ENCODE data around the gene DYNLRB1.
A peak's percentile ranks its signal among the peaks of the same experiment; 100 is the strongest.

DYNLRB1 gene

DNA sequence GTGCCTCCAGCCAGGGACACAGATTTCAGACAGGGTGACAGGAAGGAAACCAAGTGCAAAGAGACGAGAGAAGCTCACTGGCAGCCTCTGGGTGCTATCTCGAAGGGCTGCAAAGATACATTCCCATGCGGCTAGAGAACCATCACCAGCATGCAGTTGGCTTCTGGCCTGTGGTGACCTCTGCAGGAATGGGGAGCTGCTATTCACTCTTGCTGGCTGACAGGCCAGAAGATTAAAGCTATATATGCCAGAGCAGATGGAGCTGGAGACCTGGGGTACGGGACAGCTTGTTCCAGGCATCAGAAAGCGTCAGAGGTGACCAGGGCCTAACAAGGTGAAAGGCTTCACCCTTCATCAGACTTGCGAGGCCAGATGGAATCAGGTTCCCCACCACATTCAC lies 62.3 kb downstream of the DYNLRB1 start:
- no peak for DNase-seq (ENCODE audit: low read depth, low spot score)

DNA sequence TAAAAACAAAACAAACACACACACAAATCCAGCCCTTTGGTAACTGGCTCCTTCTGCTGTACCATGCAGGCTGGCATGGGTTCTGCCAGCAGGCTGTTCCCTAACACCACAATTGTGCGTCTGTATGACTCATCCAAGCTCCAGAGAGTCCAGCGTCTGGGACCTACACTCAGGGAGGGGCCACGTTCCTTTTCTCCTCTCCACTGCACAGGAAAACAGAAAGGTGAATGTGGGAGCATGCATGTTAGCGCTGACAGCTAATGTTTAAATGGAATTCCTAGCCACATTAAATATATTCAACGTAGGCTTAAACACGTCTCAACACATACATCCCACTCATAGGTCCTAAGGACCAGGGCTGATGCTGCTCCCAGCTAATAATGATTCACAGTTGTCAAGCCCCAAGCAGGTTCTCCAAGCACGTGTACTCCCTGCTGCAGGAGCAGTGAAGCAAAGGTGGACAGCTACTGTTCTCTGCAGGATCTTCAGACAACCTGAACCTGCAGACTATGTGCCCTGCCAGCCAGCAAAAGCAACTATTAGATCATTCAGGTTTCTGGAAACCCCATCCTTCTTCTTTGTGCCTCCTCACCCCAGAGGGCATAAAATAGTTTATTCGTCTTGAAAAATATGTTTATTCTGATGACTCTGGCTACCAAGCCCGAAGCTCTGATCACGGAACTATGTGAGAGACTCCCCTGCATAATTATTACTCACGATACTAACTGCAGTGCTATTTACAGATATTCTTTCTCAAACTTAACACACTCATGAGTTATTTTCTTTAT lies 63.2 kb downstream of the DYNLRB1 start:
- DNase-seq (ENCODE audit: low read depth, low spot score) = no peak

DNA sequence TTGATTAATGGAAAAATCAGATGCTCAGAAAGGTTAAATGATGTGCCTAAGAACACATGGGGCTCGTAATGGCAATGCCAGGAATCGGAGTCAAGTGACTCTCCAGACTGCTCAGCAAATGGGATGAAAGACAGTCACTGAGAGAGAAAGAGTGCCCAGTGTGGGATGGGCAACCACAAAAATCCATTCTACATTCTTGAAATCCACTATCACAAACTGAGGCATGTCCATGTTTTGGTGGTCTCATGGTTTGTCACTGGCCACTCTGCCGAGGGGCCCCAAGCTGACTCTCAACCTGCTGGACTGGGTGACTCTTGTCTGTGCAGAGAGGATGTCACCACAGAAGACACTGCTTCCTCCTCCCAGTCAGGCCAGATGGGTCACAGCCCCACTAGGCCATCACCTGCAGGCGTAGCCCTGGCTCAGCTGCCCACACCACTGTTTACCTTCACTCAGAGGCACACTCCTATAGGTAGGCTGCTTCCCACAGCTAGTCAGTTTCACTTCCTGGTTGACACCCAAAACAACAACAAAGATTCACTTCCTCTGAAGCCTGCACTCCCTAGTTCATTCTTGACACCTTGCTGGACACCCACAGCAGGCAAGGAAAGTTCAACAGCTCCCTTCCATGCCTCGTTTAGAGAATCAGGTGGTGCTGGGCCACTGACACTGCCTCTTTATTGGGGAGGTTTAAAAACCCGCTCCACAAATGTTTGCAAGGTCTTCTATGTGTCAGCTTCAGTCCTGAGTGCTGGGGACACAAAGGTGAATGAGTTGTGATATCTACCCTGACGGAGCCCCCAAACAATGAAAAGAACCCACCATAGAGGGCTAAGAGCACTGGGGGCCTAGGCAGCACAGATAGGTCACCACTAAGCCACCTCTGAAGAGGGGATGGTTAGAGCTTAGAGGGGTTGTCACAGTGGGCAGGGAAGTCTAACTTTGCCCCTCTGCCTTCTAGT lies 64.0 kb downstream of the DYNLRB1 start:
- DNase-seq (ENCODE audit: low read depth, low spot score) = no peak

DNA sequence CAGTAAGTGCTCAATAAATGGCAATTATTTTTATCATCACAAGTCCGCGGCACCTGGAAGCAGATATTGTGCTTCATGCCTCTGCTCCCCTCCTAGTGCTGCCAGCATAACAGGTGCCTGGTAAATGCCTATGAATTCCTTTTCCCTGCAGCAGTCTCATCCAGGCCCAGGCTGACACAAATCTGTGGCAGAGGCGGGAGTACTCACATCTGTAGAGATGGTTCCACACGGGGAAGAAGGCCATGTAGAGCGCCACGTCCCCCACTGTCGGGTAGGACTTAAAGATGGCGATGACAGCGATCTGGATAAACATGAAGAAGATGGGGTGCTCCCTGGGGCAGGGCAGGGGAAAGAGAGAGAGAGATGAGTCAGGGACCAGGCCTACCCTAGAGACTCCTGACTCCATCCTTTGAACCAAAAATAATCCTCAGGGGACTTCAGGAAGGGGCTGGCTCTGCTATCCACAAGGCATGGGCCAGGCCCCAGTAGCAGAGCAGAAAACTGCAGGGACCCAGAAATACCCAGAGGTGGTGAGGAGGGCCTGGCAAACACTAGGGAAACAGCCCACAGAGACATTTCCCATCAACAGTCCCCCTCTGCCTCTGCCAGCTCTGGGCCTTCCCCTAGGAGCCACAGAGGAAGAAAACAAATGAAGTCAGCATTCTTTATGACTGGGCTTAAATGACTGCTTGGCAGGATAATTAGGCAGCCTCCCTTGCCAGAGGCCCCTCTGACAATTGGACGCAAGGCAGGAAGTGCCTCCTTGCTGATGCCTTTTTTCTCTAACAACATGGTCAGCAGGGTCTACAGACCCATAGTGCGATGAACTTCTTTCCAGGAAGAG lies 65.3 kb downstream of the DYNLRB1 start:
- peak; percentile 71 for DNase-seq (ENCODE audit: low read depth, low spot score)

DNA sequence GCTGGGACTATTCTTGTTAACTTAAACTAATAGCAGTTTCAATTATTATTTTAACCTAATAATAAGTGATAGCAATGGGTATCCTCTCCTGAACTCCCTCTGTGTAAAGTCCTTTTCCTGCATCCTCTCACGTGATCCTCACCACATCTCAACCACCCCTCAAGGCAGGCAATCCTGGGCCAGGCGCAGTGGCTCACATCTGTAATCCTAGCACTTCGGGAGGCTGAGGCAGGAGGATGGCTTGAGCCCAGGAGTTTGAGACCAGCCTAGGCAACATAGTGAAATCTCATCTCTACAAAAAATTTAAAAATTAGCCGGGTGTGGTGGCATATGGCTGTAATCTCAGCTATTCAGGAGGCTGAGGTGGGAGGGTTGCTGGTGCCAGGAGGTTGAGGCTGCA lies 66.0 kb downstream of the DYNLRB1 start:
- no peak for DNase-seq (ENCODE audit: low read depth, low spot score)

DNA sequence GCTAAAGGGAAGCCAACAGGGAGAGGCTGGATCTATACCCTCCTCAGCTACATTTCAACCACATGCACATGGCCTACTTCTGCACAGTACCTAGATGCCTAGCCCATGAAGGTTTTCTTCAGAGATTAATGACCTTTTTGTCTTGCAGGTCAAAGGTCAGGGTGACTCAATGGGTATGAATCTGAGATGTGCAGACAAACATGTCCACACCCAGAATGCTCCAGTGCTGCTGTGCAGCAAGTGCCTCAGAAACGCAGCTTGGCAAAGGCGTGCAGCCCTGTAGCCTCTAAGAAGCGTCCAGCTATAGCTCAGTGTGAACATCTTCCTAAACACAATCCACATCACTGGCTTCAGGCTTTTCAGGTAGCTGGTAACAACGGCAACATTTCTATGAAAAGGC lies 66.7 kb downstream of the DYNLRB1 start:
- DNase-seq (ENCODE audit: low read depth, low spot score) = no peak

DNA sequence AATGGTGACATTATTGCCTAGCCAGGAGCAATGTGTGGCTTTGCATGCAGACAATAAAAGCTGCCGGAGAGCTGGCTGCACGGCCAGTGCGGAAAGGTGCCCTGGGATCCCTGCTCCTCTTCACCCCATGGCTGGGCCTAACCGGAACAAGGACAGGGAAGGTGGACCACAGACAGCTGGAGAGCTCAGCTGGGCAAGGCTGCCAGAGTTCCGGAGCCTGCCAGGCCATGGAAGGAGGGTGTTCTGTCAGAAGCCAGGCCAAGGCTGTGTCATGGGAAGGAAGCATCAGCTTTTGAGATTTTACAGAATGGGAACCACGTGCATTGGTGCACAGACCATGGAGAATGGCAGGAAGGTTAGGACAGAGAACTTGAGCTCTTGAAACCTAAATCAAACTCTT lies 67.3 kb downstream of the DYNLRB1 start:
- no peak for DNase-seq (ENCODE audit: low read depth, low spot score)

DNA sequence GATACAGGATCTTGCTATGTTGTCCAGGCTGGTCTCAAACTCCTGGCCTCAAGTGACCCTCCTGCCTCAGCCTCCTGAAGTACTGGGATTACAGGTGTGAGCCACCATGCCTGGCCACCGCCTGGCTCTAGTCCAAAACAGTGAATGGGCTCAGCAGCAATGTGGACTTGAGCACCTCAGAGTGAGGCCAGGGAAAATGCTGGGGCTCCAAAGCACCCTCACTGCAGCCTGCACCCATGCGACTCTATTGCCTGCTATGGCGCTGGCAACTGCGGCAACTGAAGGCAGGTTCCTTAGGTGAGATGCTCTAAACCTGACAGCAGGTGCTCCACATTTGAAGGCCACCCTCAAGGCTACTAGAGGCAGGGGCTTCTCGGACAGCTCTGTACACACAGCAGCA lies 68.8 kb downstream of the DYNLRB1 start:
- no peak for DNase-seq (ENCODE audit: low read depth, low spot score)

DNA sequence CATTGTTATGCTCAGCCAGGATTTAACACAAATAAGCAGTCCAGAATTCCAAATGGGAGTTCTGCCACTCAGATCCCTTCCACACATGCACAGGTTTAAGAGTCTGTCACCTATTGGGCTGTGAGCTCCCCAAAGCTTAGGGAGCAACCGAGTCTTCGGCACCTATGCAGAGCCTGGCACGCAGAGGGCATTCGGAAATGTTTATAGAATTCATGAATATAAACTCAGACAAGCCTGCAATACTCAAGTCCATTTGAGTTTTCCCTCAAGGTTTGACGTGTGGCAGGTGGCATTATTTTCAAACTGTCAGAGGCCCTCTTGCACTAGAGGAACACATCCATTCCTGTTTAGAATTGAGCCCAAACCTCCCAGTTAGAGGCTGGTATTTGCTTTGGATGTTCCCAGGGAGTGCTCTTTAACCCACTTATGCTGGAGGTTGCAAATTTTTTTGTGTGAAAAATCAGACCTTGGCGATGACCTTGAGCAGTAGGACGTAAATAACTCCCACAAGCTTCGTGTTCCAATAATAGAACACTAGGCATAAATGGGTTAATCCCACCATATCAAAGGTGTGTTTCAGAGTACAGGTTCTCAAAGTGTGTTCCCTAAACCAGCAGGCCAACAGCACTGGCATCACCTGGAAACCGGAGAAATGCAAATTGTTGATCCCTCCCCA lies 70.4 kb downstream of the DYNLRB1 start:
- no peak for DNase-seq (ENCODE audit: low read depth, low spot score)

All from ELF-1 (cell line).